Stimulated activated CD8-positive, alpha-beta memory T cell treated with anti-CD3 and anti-CD28 coated beads, Interleukin-12 subunit alpha, Interleukin-12 subunit beta, amount 100 ng/mL, for 24 hours (primary cell): ENCODE data around the gene ACSM3.

Experiments used
- DNase-seq: peaks from one replicate; pipeline ENCODE4 v3.0.0-alpha.2; 2020; ENCODE audit errors: extremely low read depth

ACSM3 gene

GRCh38 chr16:20806168-20807050 lies 42.6 kb downstream of the ACSM3 start, which contains the start of the genes ERI2 and REXO5:
ERI2 (minus strand) TSS chr16:20806472; CDS start chr16:20806430, 42 bp downstream.
REXO5 (plus strand) TSS chr16:20806527; CDS start chr16:20806954, 427 bp downstream.
- DNase-seq: peak; percentile 53

- DNase-seq: no peak
Observed at GRCh38 chr16:20807862-20808261, 44.0 kb downstream of the ACSM3 start.

- DNase-seq: no peak
Observed at GRCh38 chr16:20811889-20812439, 48.1 kb downstream of the ACSM3 start.

GRCh38 chr16:20812510-20812909 lies 48.7 kb downstream of the ACSM3 start:
- no peak for DNase-seq

- no peak for DNase-seq
Observed at GRCh38 chr16:20814784-20815183, 51.0 kb downstream of the ACSM3 start.

- no peak for DNase-seq
Observed at GRCh38 chr16:20818929-20819585, 55.2 kb downstream of the ACSM3 start.

GRCh38 chr16:20821682-20822081 lies 57.9 kb downstream of the ACSM3 start:
- DNase-seq: no peak

- no peak for DNase-seq
Observed at GRCh38 chr16:20822521-20823325, 58.9 kb downstream of the ACSM3 start.

GRCh38 chr16:20826039-20826566 lies 62.3 kb downstream of the ACSM3 start:
- DNase-seq: no peak

- DNase-seq: no peak
Observed at GRCh38 chr16:20829536-20829935, 65.7 kb downstream of the ACSM3 start.

- no peak for DNase-seq
Observed at GRCh38 chr16:20830372-20830771, 66.6 kb downstream of the ACSM3 start.

GRCh38 chr16:20833086-20833485 lies 69.3 kb downstream of the ACSM3 start:
- DNase-seq: no peak

GRCh38 chr16:20838240-20838639 lies 74.4 kb downstream of the ACSM3 start:
- DNase-seq: no peak

GRCh38 chr16:20839504-20839903 lies 75.7 kb downstream of the ACSM3 start:
- DNase-seq: no peak

- DNase-seq: no peak
Observed at GRCh38 chr16:20844054-20844453, 80.2 kb downstream of the ACSM3 start.

- DNase-seq: no peak
Observed at GRCh38 chr16:20844588-20844987, 80.8 kb downstream of the ACSM3 start.

GRCh38 chr16:20846030-20846429 lies 82.2 kb downstream of the ACSM3 start:
- no peak for DNase-seq

- DNase-seq: no peak
Observed at GRCh38 chr16:20846551-20846950, 82.7 kb downstream of the ACSM3 start.
